SHP77 (cell line): ENCODE results near the gene IQCM.

ENCODE experiments used
- DNase-seq, 2 experiments: peaks; one replicate each; lab custom pipeline; 2025; lab: John Stamatoyannopoulos, UW

The IQCM gene

GRCh38 chr4:149768477-149768876, 47.2 kb downstream of the IQCM start:
- no peak for DNase-seq

GRCh38 chr4:149766135-149766534, 49.5 kb downstream of the IQCM start:
- DNase-seq, result no peak

- no peak for DNase-seq
Observed at GRCh38 chr4:149765630-149766029, 50.0 kb downstream of the IQCM start.

DNA sequence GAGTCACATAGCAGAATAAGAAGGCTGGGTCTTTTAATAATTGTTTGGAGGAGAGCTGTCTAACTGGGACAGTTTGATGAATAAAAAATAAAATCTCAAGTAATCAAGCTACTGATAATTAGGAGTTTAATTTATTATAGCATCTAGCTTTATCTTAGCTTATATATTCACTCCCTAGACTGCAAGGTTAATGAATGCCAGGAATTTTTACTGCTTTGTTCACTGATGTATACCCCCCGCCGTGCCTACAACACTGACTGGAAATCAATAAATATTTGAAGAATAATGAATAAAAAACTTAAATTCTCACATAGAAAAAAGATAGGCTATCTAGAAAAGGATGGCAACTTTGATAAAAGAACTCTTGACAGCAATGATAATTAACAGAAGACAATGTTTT, 59.7 kb downstream of the IQCM start:
- DNase-seq, result no peak

DNA sequence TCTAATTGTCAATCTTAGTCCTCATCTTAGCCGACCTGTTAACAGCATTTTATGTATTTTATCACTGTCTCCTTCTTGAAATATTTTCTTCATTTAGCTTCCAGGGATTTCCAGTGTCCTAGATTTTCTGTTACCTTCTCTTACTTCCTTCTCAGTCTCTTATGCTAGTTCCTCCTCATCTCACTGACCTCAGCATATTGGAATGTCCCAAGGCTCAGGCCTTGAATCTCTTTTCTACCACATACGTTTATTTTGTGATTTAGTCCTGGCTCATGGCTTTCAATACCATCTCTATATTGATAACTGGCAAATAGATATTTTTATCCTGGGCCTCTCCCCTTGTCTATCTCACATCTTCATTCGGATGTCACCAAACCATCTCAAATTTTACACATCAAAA, 61.1 kb downstream of the IQCM start:
- no peak for DNase-seq

DNA sequence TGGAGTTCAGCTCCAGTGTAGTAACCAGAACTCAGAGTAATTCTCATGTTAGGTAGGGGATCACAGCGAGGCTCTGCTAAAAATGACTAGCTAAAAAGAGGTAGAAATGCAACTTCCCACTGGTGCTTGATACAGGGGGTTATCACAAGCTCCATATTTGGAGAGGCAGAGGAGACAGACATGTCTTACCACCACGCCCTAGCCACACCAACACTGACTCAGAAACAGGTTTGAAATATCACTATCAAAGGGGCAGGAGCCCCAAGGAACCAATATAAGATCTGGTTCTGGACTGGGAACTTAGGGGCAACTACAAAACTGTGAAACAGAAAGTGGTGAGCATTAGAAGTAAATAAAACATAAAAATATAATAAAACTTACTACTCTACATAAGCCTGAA, 62.9 kb downstream of the IQCM start:
- DNase-seq, result no peak

DNA sequence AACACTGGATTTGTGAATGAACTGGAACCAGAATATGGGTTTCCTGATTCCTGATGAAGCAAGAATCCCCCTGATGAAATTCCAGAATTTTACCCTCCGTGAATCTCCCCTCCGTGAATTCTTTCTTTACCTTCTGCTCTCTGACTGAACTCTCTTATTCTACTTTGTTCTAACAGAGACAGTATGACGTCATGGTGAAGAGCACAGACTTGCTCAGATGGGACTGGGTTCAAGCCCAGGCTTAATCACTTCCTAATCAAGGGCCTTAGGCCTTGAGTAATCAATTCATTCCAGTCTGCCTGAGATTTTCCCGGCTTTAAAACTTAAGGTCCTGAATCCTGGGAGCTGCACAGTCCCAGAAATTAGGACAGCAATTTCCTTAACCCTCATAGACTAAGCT, 64.5 kb downstream of the IQCM start:
- no peak for DNase-seq

DNA sequence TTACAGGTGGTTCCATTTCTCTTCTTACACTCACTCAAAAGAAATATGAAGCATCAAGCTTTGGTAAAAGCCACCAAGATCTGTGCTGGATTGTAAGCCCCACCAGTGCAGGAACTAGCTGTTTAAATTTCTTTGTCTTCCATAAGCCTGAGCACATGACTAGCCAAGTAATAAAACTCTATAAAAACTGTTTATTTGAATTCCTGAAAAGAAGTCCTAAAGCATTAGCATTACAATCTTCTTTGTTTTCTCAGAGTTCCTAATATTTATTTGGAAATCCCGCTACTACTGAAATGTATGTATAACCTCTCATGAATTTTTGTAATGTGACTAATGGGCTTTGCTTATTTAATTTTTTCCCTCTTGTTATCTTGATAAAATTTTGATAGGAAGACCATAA, 65.9 kb downstream of the IQCM start:
- DNase-seq, result no peak

DNA sequence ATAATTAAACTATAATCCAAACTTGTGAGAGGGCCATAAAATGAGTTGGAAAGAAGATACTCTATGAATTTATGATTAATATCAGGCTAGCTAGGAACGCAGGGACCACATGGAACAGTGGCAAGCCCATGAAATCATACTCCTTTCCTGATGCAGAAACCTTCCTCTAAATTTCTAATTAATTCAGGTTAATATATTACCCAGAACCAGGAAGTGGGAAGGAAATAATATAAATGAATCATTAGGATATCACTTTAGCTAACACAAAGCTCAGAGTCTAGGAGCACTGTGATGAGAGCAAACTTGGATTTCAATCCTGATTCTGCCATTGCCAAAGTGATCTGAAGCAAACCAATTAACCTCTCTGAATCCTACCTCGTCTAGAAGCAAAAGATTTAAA, 68.0 kb downstream of the IQCM start:
- no peak for DNase-seq

DNA sequence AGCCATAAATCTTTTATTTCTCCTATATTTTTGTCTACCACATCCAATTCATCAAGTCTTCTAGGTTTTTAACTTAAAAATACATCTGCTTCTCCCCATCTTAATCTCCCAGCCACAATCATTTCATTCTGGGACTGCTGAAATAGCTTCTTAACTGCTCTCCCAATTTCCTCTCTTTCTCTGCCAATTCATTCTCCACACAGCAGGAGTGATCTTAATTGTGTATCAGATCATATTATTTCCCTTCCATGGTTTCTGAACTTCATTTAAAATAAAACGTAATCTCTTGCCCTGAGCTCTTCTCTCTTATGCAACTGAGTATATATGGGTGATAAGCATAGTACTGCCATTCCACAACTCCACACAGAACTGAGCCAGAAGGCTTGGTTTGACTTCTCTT, 69.4 kb downstream of the IQCM start:
- no peak for DNase-seq

DNA sequence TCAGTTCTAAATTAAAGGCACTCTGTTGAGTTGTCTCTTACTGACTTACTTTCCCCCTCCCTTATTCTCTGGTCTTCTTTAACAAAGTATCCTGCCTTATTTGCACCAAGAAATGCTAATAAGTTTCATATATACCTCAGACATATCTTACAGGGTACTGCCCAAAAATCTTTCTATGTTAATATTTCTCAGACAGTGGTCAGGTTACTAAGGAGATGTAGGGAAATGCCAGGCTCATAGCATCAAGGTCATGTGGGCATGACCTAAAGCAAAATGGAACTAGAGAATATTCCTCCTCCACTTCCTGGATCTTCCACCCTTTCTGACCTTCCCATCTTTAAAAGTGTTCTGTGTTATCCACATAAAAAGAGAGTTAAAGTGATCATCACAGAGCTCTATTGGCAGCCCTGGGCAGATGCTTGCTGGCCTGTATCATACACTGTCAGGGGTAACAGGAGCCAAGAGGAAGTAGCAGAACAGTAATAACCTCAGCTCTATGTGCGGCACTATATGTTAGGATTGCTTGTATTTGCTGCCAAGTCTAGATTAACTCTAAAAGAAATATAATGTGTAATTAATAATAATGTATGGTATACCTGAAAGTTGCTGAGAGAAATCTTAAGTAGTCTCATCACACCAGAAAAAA, 74.3 kb downstream of the IQCM start:
- no peak for DNase-seq

- no peak for DNase-seq
Observed at GRCh38 chr4:149738156-149738555, 77.5 kb downstream of the IQCM start.

DNA sequence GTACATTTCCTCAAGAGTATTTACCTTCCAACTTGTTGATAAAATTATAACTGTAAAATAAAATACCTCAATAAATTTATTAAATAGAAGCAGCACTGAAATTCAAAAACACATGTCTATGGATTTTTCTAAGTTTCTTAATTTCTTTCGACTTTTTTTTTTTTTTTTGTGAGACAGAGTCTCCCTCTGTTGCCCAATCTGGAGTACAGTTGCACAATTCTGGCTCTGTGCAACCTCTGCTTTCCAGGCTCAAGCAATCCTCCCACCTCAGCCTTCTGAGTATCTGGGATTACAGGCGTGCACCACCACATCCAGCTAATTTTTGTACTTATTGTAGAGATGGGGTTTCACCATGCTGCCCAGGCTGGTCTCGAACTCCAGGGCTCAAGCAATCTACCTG, 79.8 kb downstream of the IQCM start:
- no peak for DNase-seq

GRCh38 chr4:149728444-149728843, 87.2 kb downstream of the IQCM start:
- no peak for DNase-seq

DNA sequence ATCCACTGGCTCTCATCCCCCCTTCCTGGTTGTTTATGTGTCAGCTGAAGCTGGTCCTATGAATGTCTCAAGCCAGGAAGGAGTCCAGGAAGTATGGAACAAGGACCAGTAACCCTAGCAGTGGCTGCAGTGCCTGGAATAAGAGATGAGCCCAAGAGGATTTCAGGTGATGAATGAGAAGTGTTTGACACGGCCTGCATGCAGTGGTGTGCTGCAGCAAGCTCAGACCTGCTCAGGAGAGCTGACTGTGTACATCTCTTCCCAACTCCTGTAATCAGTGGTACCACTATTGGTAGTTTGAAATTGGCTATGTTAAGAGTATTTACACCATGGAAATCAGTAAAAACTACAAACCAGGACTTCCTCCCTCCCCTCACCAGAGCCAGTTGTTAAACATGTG, 88.0 kb downstream of the IQCM start:
- DNase-seq, result no peak

DNA sequence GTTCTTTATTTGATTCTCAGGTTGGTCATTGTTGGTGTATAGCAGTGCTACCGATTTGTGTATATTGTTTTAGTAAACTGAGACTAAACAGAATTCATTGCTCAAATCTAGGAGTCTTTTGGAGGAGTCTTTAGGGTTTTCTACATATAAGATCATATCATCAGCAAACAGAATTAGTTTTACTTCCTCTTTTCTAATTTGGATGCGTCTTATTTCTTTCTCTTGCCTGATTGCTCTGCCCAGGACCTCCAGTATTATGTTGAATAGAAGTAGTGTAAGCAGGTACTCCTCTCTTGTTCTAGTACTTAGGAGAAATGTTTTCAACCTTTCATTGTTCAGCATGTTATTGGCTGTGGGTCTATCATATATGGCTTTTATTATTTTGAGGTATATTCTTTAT, 92.6 kb downstream of the IQCM start:
- no peak for DNase-seq

GRCh38 chr4:149719806-149720205, 95.8 kb downstream of the IQCM start:
- DNase-seq, result no peak

DNA sequence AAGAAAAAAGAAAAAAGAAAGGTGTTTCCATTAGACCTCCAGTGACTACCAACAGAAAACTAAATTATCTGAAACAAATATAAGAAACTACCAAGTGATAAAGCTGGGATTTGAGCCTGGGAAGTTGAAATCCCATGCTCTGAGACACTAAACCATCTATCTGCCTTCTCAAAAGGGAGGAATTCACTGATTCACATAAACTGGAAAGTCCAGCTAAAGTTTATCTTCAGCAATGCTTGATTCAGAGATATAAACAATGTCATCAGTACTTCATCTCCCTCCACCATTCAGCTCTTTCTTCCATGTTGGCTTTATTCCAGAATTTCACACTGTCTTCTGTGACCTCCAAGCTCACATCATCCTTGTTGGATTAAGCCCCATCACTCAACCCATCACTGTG, 96.3 kb downstream of the IQCM start:
- DNase-seq, result no peak

GRCh38 chr4:149718500-149718899, 97.1 kb downstream of the IQCM start:
- no peak for DNase-seq

- no peak for DNase-seq
Observed at GRCh38 chr4:149716728-149717127, 98.9 kb downstream of the IQCM start.

GRCh38 chr4:149715822-149716585, 99.6 kb downstream of the IQCM start:
- no peak for DNase-seq

- DNase-seq, result no peak
Observed at GRCh38 chr4:149713031-149713430, 102.6 kb downstream of the IQCM start.

DNA sequence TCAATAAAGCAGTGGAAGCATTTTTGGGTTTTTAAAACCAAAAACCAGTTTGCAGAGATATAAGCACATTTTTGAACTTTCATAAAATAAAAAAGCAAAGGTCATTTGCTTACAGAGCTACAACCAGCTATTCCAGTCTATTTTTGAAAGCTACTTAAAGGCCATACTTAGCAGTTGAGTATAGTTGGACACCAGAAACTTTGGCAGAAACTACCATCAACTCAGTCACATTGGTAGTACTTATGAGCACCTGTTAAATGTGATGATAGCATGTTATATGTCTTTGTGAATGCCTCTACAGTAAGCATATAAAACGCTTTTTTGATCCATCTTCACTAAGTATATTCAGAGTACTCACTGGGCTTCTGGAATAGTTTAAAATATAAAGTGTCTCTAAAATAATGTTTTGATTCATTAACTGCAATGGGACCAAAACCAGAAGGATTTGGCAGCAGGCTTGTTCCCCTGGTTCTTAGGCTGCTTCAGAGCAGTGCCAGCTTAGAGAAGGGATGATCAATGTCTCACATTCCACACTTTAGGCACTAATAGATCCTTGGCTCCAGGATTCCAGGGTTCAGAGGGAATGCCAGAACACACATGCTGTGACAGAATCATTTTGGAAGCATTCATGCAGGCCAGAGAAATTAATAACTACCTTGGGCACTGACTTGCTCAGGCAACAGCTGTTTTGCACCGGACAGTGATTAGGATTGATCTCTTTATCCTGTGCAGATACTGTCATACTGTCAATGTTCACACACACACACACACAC, 103.9 kb downstream of the IQCM start:
- DNase-seq, result no peak
